Activated naive CD4-positive, alpha-beta T cell treated with Interleukin-2 at 50 U/mL for 16 hours (primary cell): ENCODE results near the gene CBX3.
"Not testable (repeated sequence)": the region's sequence is repeated elsewhere in the genome, so short reads cannot be mapped to it uniquely, and the experiment has no call there.

Source experiments
- DNase-seq: peaks from one replicate; pipeline ENCODE4 v3.0.0-alpha.2; 2020

CBX3 gene

GRCh38 chr7:26201247-26202018, at the start of gene CBX3:
Gene CBX3 (plus strand): TSS chr7:26201745. CDS start chr7:26202999, 1,254 bp downstream.
- peak; percentile 86 for DNase-seq

GRCh38 chr7:26151953-26152781, 49.4 kb upstream of the CBX3 start, which contains the start of gene NFE2L3:
Gene NFE2L3 (plus strand): TSS chr7:26152198. CDS start chr7:26152499, 301 bp downstream.
- DNase-seq, result peak; percentile 84

GRCh38 chr7:26152782-26153240, 48.7 kb upstream of the CBX3 start:
- peak; percentile 46 for DNase-seq

GRCh38 chr7:26153241-26153822, 48.2 kb upstream of the CBX3 start:
- DNase-seq, result peak; percentile 50

- DNase-seq, result peak; percentile 58
Observed at GRCh38 chr7:26153823-26154783, 47.4 kb upstream of the CBX3 start.

GRCh38 chr7:26155531-26156375, 45.8 kb upstream of the CBX3 start:
- DNase-seq, result no peak

GRCh38 chr7:26156451-26157420, 44.8 kb upstream of the CBX3 start:
- DNase-seq, result peak; percentile 65

- no peak for DNase-seq
Observed at GRCh38 chr7:26157520-26158105, 43.9 kb upstream of the CBX3 start.

- no peak for DNase-seq
Observed at GRCh38 chr7:26159243-26159642, 42.3 kb upstream of the CBX3 start.

- DNase-seq, result no peak
Observed at GRCh38 chr7:26160896-26161295, 40.6 kb upstream of the CBX3 start.

- DNase-seq, result no peak
Observed at GRCh38 chr7:26162431-26162830, 39.1 kb upstream of the CBX3 start.

GRCh38 chr7:26163804-26164203, 37.7 kb upstream of the CBX3 start:
- DNase-seq, result not testable (repeated sequence)

GRCh38 chr7:26165950-26166683, 35.4 kb upstream of the CBX3 start:
- no peak for DNase-seq

GRCh38 chr7:26166684-26167266, 34.8 kb upstream of the CBX3 start:
- no peak for DNase-seq

GRCh38 chr7:26167303-26167934, 34.1 kb upstream of the CBX3 start:
- DNase-seq, result peak; percentile 36

- DNase-seq, result no peak
Observed at GRCh38 chr7:26168458-26169023, 33.0 kb upstream of the CBX3 start.

GRCh38 chr7:26169271-26169670, 32.3 kb upstream of the CBX3 start:
- no peak for DNase-seq

GRCh38 chr7:26170663-26171062, 30.9 kb upstream of the CBX3 start:
- DNase-seq, result no peak
